Right ventricle myocardium inferior (tissue), 1 donor: ENCODE measurements around the gene PIGBOS1. TPM values are rescaled to one million over a fixed set of nuclear protein-coding genes. Genes with fewer than 3 reads are reported as not detected.
A peak's percentile ranks its signal among the peaks of the same experiment; 100 is the strongest.

Source experiments
- ATAC-seq: fragments of 200-7000 bp; cut with Tn5 transposase; one replicate; pipeline ENCODE4 v1.9.1; 2020; ENCODE audit warnings: mild to moderate bottlenecking, moderate library complexity
- DNase-seq: peaks from one replicate; pipeline ENCODE4 v3.0.0; 2021; ENCODE audit errors: missing footprints
- intact Hi-C: fragments of 100-400 bp; cut with DNase I; formaldehyde crosslinking; loops from one replicate; pipeline ENCODE4 v1.11.0; 2022
- total RNA-seq: library from RNA; stranded (reverse); fragmentation: NEBNext Ultra II Directional; extraction: Animal tissue kit (Norgen Biotek cat#: 25700); gene quantifications from one replicate; pipeline ENCODE4 v1.2.1, GENCODE V29; 2021
- donor health status: DM: no; HTN: yes; CAD: no; lungs with severe emphysema.

Gene PIGBOS1
- total RNA-seq, 1 donor from 2014 or later = 7.0 TPM

DNA sequence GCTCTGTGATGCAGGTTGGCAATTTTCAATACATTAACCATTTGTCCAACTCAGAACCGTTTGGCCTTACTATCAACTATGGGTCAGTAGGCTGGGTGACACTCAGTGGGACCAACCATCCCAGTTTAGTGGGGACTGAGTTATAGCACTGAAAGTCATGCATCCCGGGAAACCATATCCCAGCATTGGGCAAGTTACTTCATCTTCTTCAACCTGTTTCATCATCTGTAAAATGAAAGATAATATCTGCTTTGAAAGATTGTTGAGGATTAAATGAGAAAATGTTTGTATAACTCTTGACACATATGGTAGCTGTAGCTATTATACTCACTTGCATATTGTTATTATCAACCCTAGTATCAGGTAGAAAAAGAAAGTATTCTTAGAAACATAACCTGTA lies 41.2 kb downstream of the PIGBOS1 start:
- no peak for DNase-seq
- intact Hi-C loops = no loop called here
- no peak for ATAC-seq

DNA sequence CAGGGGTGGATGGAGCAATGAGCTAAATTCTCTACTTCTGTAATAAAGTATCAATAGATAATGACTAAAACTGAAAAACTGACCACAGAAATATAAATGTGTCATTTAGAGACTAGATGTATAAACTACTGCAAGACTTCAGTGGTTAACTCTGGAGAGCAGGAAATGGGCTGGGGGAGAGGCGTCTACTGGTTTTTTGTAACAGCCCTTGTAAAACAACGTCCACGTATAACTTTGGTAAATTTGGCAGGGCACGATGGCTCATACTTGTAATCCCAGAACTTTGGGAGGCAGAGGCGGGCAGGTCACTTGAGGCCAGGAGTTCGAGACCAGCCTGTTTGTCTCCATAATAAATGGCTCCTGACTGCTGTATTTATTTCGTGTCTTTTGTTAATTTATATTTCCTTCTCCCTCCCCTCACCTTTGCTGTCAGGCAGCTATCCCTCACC lies 41.8 kb downstream of the PIGBOS1 start:
- ATAC-seq (no peak), DNase-seq (no peak)
- intact Hi-C loops = no loop called here

DNA sequence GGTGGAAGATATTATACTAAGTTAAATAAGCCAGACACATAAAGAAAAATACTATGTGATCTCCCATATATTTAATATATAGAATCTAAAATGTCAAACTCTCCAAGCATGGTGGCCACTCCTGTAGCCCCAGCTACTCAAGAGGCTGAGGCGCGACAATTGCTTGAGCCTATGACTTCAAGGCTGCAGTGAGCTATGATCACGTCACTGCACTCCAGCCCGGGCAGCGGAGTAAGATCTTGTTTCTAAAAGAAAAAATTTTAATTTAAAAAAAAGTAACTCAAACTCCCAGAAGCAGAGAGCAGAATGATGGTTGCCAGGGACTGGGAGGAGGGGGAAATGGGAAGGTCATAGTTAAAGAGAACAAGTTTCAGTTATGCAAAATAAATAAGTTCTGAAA lies 42.6 kb downstream of the PIGBOS1 start:
- intact Hi-C loops = no loop called here
- DNase-seq = no peak
- ATAC-seq = no peak

DNA sequence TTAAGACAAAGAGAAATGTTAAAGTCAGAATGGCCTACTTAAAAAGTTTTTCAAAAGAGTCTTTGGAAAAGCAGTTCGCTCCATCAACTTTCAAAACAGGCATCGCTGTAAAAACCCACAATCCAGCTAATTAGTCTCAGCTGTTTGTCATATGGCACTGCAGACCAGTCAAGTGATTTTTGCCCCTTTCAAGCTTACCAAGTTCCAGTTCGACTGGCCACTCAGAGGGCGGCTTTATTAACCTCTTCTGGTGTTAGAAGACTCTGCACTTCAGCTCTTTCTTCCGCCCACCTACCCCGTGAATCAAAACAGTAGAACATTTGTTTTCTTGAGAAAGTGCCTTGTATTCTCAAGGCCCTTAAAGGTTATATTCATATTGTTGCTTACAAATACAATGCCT lies 48.6 kb downstream of the PIGBOS1 start:
- intact Hi-C loops = no loop called here
- ATAC-seq = no peak
- no peak for DNase-seq

DNA sequence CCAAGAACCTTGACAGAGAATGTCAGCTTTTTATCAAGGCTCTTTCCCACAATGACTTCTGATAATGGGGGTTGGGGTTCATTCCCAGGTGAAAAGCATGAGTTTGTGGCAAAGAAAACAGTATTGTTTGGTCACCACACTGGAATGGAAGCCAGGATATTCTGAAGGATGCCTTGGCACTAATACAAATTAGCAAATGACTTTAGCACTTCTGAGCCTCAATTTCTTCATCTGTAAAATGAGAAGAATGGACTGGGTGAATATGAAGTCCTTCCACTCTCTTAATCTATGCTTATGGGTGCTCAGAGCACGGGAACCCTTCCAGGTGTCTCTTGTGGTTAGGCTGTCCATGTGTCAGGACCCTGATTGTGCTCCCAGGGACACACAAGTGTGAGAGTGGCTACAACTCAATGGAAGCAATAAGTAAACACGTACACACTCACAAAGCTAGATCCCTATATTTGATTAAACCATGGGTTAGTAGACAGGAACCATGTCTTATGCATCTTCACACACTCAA lies 50.7 kb downstream of the PIGBOS1 start:
- DNase-seq = no peak
- intact Hi-C loops = no loop called here
- ATAC-seq = no peak

DNA sequence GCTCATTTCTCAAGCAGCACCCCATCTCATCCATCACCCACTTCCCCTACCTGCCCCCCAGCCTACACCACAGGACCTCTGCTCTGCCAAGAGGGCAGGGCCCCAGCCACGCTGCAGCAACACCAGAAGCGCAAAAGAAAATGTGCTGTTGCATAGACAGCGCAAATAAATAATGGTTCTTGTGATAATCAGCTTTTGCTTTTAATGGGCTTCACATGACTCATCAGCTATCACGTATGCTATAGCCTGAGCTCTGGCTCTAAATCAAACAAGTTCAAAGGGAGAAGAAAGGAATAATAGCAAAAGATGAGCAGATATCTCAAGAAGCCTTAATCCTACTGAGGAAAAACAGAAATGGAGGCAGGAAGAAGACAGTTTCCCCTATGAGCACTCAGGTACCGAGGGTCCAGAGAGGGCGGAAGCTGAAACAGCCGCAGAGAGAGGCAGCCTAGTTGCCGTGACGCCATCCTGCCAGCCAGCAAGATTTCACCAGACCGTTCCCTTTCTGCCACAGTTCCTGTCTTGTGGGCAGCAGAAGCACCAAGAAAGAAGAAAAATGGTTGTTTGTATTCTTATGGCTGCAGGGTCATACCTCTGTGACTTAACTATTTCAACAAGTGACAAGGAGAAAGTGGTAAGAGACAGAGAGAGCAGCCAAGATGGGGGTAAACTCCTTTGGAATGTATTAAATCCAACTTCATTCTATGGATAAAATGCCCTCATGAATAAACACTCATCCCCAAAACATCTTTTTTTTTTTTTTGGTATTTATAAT lies 51.3 kb downstream of the PIGBOS1 start:
- intact Hi-C loops = no loop called here
- ATAC-seq = peak; percentile 59

More for the DNA sequence above, 51.3 kb downstream of the PIGBOS1 start:
- DNase-seq = peak; percentile 84

Other genes starting within 250 kb of the PIGBOS1 start
- 41.0 TPM for gene RSL24D1, start 122.2 kb downstream of the PIGBOS1 start, total RNA-seq
- 6.1 TPM for gene RAB27A, start 29.3 kb downstream of the PIGBOS1 start, total RNA-seq
- gene PIGB, start 99 bp upstream of the PIGBOS1 start, total RNA-seq = 3.2 TPM
- 76.6 TPM for gene CCPG1, start 89.2 kb upstream of the PIGBOS1 start, total RNA-seq
- gene PIERCE2, start 89.4 kb upstream of the PIGBOS1 start, total RNA-seq = 6.2 TPM
- gene DNAAF4, start 189.1 kb upstream of the PIGBOS1 start, total RNA-seq = 0.49 TPM